Measurements from ENCODE around the gene ZNF70.

GRCh38 chr22:23737696-23738095 lies 13.2 kb downstream of the ZNF70 start:
- no peak for TF ChIP-seq CTCF (IDR thresholded peaks at IDR 0.05)
- TF ChIP-seq POLR2A (IDR thresholded peaks at IDR 0.05) = no peak
